Embryonic facial prominence (tissue), 1 donor: Measurements from ENCODE around the gene GNRHR.

Source experiments
- DNase-seq: peaks from one replicate; pipeline ENCODE4 v3.0.0-alpha.2; 2016; ENCODE audit errors: extremely low spot score

Gene GNRHR

GRCh38 chr4:67700116-67700737, 54.0 kb downstream of the GNRHR start:
- DNase-seq, result no peak

GRCh38 chr4:67699603-67700002, 54.6 kb downstream of the GNRHR start:
- DNase-seq, result no peak

GRCh38 chr4:67697860-67698687, 56.1 kb downstream of the GNRHR start:
- no peak for DNase-seq

- DNase-seq, result no peak
Measured at GRCh38 chr4:67696061-67696460, 58.1 kb downstream of the GNRHR start.

- no peak for DNase-seq
Measured at GRCh38 chr4:67694662-67695061, 59.5 kb downstream of the GNRHR start.

GRCh38 chr4:67691328-67691727, 62.9 kb downstream of the GNRHR start:
- DNase-seq, result no peak
